ACC112 (cell line): ENCODE results near the gene ZNF518B.

Source experiments
- H2AFZ ChIP-seq: fragments of 200-600 bp; sonication (generic); one replicate; pipeline ENCODE4 v1.6.0; 2017; ENCODE audit warnings: antibody characterized with exemption, low read length; ENCODE audit not compliant: unreplicated experiment
- H3K27ac ChIP-seq: fragments of 200-600 bp; sonication (generic); 2 replicates; pipeline ENCODE4 v1.5.1; 2014; ENCODE audit warnings: low read depth, mild to moderate bottlenecking, antibody characterized with exemption, low read length, moderate library complexity
- H3K27me3 ChIP-seq: fragments of 200-600 bp; sonication (generic); 2 replicates; pipeline ENCODE4 v1.6.1; 2014; ENCODE audit warnings: mild to moderate bottlenecking, antibody characterized with exemption, low read length, moderate library complexity, mixed read lengths; ENCODE audit not compliant: insufficient read depth
- H3K36me3 ChIP-seq: fragments of 200-600 bp; sonication (generic); 2 replicates; pipeline ENCODE4 v1.6.1; 2016; ENCODE audit warnings: mild to moderate bottlenecking, antibody characterized with exemption, low read length, moderate library complexity, mixed read lengths; ENCODE audit not compliant: insufficient read depth
- H3K4me1 ChIP-seq: fragments of 200-600 bp; sonication (generic); one replicate; pipeline ENCODE4 v1.6.1; 2016; ENCODE audit warnings: low read length, mixed read lengths; ENCODE audit not compliant: insufficient read depth, unreplicated experiment, control insufficient read depth
- H3K4me3 ChIP-seq: fragments of 200-600 bp; sonication (generic); 2 replicates; pipeline ENCODE4 v1.5.1; 2014; ENCODE audit warnings: mild to moderate bottlenecking, low read depth, low read length
- H3K79me2 ChIP-seq: fragments of 200-600 bp; sonication (generic); one replicate; pipeline ENCODE4 v1.6.0; 2016; ENCODE audit warnings: low read length; ENCODE audit not compliant: control insufficient read depth, unreplicated experiment, insufficient read depth

ZNF518B gene

GRCh38 chr4:10421344-10422055, 35.7 kb downstream of the ZNF518B start:
- H3K79me2 ChIP-seq = no peaks in the 10 kb centered on the region
- H3K27ac ChIP-seq = no peak overlapping the region
- no peaks in the 10 kb centered on the region for H3K4me1 ChIP-seq
- H3K36me3 ChIP-seq = no peaks in the 10 kb centered on the region
- no peak overlapping the region for H3K4me3 ChIP-seq
- no peaks in the 10 kb centered on the region for H3K27me3 ChIP-seq
- no peak overlapping the region for H2AFZ ChIP-seq

- no peak overlapping the region for H3K4me3 ChIP-seq
- no peaks in the 10 kb centered on the region for H3K36me3 ChIP-seq
- H3K4me1 ChIP-seq = no peaks in the 10 kb centered on the region
- H2AFZ ChIP-seq = no peak overlapping the region
- no peaks in the 10 kb centered on the region for H3K79me2 ChIP-seq
- no peaks in the 10 kb centered on the region for H3K27me3 ChIP-seq
- H3K27ac ChIP-seq = no peak overlapping the region
These were observed 39.5 kb downstream of the ZNF518B start for GRCh38 chr4:10417740-10418139.

- Histone ChIP-seq H3K27me3 (no peaks in the 10 kb centered on the region), H3K27ac (no peak overlapping the region), H3K4me3 (no peak overlapping the region), H3K36me3 (no peaks in the 10 kb centered on the region), H3K4me1 (no peaks in the 10 kb centered on the region), H3K79me2 (no peaks in the 10 kb centered on the region), H2AFZ (no peak overlapping the region)
These were observed 40.8 kb downstream of the ZNF518B start for GRCh38 chr4:10416441-10416840.

GRCh38 chr4:10413177-10413576, 44.0 kb downstream of the ZNF518B start:
- Histone ChIP-seq H3K27ac (no peak overlapping the region), H3K36me3 (no peaks in the 10 kb centered on the region), H3K4me3 (no peak overlapping the region), H2AFZ (no peak overlapping the region), H3K27me3 (no peaks in the 10 kb centered on the region), H3K4me1 (no peaks in the 10 kb centered on the region), H3K79me2 (no peaks in the 10 kb centered on the region)

GRCh38 chr4:10405672-10406071, 51.6 kb downstream of the ZNF518B start:
- Histone ChIP-seq H3K4me1 (no peaks in the 10 kb centered on the region), H3K27me3 (no peaks in the 10 kb centered on the region), H2AFZ (no peak overlapping the region), H3K79me2 (no peaks in the 10 kb centered on the region), H3K36me3 (no peaks in the 10 kb centered on the region), H3K27ac (no peak overlapping the region), H3K4me3 (no peak overlapping the region)

GRCh38 chr4:10403633-10404445, 53.4 kb downstream of the ZNF518B start:
- no peaks in the 10 kb centered on the region for H3K79me2 ChIP-seq
- no peak overlapping the region for H2AFZ ChIP-seq
- no peaks in the 10 kb centered on the region for H3K36me3 ChIP-seq
- no peaks in the 10 kb centered on the region for H3K4me1 ChIP-seq
- no peak overlapping the region for H3K4me3 ChIP-seq
- H3K27me3 ChIP-seq = no peaks in the 10 kb centered on the region
- H3K27ac ChIP-seq = no peak overlapping the region

- Histone ChIP-seq H3K4me3 (no peak overlapping the region), H3K27ac (no peak overlapping the region), H3K36me3 (no peaks in the 10 kb centered on the region), H3K79me2 (no peaks in the 10 kb centered on the region), H3K27me3 (no peaks in the 10 kb centered on the region), H2AFZ (no peak overlapping the region), H3K4me1 (no peaks in the 10 kb centered on the region)
These were observed 61.1 kb downstream of the ZNF518B start for GRCh38 chr4:10395971-10396580.
